HG02885 (cell line): Measurements from ENCODE around the gene FAM76B.
"Not testable (repeated sequence)": the region's sequence is repeated elsewhere in the genome, so short reads cannot be mapped to it uniquely, and the experiment has no call there.

Experiments
- ATAC-seq: cut with Tn5 transposase; IDR thresholded peaks from one replicate; pipeline ENCODE4 v1.9.1; 2021; ENCODE audit warnings: mild to moderate bottlenecking; ENCODE audit not compliant: unreplicated experiment, poor library complexity

The FAM76B gene

DNA sequence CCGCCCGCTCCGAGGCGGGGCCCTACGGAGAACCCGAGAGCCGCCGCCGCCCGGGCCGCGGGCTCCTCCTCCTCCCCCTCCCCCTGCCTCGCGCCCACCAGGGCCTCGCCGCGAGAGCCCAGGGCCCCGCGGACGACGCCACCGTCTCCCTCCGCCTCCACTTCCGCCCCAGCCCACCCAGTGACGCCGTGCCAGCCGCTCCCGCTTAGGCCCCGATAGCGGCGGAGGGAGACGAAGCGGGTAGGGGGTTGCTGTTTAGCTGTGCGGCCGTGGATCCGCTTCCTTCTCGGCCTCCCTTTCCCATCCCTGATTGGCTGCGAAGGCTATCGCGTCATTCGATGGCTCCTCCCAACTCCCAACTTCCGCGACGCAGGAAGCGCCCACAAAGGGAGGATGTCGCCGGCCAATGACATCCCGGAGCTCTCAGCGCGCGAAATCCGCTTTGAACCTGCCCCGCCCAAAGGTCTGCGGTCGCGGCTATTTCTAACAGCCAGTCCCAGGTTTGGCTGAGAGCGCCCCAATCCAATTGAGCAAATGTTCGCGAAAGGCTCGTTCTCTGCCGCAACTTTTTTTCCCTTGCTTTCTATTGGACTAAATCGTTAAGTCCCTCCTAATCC is at the start of gene FAM76B:
FAM76B (minus strand) TSS at position 277 of the 617 bp plus-strand sequence. CDS start 304 bp downstream, outside the sequence.
- ATAC-seq = peak; percentile 70

DNA sequence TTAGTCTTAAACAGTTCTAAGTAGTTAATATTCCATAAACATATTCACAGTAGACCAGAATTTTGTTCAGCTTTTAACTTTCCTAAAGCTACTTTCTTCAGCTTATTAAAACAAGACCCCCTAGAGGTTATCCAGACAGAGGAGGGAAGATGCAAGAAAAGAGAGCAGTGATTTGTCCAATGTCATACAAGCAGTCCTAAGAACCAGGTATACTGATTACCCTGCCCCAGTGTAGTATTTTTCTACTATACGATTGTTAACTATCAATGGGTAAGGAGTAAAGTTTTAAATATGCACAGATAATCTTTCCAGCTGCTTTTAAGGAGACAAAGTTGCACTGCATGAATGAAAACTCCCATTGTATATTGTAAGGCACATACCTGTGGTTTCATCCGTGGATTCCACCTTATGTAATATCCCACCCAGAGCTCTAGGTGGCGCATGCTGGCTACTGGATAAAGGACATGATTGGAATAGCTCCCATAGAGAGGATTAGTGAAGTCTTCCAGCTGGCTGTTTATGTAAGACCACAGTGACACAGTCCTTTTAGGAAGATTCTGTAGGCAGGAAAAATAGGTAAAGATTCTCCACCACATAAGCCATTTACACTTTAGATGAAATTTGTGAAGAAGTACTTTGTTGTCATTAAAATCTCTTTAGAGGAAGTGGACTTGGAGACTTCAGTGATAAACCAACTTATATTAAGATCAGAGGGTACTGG is 46.3 kb upstream of the FAM76B start:
- ATAC-seq = peak; percentile 90

DNA sequence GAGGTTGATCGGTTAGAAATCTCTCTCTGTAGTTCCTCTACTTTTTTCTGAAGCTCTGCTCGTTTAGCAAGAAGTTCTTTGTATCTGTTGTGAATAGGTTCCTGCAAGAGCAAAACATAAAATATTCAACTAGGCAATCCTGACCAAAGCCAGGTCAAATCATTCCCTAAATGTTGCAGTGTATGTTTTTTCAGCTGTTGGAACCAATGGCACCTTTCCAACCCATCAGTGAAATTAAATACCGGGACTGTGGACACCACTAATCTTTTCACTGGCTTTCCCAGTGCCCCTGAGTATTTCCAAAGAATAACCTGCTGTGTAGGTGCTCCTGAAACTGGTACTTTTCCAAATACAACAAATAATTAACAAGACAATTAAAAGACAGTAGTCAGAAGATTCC is 45.8 kb upstream of the FAM76B start:
- no peak for ATAC-seq

DNA sequence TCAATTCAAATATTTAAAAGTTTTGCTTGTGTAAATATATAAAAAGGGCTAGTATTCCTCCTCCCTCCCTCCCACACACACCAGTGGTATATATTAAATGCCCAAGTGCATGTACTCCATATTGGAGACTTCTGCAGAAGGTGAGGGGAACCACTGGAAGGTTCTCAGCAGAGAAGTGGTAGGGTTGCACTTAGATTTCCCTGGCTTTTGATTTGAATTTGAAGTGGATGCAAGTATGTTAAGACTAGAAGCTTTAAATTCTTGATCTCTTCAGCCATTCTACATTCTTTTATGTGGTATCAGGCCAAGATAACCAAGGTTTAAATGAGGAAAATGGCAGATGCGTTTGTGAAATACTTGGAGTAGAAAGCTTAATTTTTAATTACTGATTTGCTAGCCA is 43.8 kb upstream of the FAM76B start:
- ATAC-seq = no peak

DNA sequence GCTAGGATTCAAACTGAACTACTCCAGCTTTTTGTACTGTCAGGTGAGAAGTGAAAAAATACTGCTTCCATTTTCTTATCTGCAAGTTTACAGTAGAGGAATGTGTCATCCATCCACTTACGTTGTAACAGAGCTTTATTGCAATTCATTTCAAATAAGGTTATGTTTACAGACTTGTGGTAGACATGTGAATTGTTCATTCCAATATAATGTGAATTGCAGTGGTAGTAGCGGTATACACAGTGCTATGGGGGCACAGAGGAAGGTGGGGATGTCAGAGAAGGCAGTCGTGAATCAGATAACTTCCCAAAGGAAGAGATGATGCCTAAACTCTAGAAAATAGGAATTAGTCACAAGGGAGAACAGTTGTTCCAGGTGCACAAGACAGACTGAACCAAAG is 43.2 kb upstream of the FAM76B start:
- no peak for ATAC-seq

DNA sequence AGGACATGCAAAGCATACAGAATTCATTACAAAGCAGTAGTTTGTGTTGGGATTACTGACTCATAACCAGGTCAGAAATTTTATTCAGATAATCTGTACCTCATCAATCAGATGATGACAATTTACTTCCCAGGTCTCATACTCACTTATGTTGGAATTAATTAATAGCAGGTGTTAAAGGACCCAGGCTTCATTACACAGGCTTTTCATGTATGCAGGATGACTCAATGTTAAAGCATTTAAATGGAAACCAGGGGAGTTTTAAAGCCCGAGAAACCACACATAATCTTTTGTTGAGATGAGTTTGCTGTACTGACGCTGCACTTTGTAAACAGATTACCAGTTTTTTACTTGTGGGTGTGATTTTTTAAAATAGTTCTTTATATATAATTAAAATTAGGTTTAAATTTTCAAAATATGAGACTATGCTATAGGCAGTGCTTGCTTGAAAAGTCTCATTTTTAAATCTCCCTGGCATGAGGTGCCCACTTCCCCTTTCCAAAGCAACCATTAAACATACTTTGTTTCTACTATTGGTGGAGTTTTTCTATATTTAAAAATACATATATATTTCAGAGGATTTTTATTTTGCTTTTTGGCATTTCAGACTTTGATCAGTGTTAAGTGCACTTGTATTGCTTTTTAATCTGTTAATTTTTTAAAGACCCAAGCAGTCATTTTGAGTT is 41.8 kb upstream of the FAM76B start:
- ATAC-seq = no peak

DNA sequence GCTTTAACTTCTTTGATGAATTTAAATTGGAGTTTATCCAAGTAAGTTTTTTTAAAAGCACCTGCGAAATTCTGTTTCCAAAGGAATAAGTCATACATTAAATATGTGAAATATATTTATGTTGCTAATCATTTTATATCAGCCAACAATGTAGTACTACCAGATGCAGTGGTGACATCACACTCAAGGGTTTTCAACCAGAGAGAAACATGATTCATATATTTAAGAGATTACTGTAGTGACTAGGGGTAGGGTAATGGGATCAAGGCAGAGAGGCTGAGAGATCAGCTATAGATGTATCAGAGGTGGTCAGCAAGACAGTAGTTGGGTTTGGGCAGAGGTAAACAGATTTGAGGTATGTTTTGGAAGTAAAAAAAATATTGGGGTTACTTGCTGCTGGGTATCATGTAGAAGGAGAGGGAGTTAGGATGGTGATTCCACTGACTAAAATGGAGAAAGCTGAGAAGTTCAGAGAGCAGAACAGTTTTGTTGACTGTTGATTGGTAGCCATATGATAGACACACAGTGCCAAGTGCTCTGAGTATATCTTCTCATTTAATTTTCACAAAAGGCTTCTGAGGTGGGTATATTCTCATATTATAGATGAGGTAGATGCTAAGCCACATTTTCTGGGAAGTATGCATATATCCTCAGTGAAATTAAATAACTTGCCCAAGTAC is 40.1 kb upstream of the FAM76B start:
- ATAC-seq = no peak

DNA sequence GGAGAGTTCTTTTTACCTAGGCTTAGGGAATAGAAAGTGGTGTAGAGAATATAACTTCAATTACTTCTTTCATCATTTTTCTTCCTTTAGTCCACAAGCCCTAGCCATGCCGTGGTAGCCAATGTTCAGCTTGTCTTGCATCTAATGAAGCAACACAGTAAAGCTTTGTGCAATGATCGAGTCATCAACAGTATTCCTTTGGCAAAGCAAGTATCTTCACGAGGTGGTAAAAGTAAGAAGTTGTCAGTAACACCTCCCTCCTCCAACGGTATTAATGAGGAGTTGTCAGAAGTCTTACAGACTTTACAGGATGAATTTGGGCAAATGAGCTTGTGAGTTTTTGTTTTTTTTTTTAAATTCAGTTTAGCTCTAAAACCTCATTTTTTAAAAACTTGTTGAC is 38.1 kb upstream of the FAM76B start:
- ATAC-seq = no peak

DNA sequence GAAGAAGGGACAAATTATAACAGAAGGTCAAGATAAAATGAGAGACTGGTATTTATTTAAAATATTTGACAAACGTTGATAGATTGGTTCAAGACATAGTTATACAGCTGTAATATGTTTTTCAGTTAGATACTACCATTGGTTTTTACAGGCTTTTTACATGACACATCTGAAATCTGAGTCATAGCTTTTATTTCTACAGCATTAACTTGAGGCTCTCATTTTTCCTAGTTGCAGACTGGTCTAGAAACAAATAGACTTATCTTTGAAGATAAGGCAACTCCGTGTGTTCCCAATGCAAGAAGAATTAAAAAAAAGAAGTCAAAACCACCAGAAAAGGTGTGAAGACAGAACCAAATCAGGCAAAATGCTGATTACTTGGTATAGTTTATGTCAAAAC is 32.1 kb upstream of the FAM76B start:
- ATAC-seq = no peak

DNA sequence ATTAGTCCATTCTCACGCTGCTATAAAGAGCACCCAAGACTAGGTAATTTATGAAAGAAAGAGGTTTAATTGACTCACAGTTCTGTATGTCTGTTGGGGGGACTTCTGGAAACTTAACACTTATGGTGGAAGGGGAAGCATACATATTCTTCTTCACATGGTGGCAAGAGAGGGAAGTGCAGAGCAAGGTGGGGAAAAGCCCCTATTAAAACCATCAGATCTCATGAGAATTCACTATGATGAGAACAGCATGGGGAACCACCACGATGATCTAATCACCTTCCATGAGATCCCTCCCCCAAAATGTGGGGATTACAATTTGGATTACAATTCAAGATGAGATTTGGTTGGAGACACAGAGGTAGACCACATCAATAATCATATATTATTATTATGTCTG is 26.5 kb upstream of the FAM76B start:
- no peak for ATAC-seq

DNA sequence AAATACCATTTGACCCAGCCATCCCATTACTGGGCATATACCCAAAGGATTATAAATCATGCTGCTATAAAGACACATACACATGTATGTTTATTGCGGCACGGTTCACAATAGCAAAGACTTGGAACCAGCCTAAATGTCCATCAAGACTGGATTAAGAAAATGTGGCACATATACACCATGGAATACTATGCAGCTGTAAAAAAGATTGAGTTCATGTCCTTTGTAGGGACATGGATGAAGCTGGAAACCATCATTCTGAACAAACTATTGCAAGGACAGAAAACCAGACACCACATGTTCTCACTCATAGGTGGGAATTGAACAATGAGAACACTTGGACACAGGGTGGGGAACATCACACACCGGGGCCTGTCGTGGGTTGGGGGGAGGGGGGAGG is 21.5 kb upstream of the FAM76B start:
- ATAC-seq = not testable (repeated sequence)

DNA sequence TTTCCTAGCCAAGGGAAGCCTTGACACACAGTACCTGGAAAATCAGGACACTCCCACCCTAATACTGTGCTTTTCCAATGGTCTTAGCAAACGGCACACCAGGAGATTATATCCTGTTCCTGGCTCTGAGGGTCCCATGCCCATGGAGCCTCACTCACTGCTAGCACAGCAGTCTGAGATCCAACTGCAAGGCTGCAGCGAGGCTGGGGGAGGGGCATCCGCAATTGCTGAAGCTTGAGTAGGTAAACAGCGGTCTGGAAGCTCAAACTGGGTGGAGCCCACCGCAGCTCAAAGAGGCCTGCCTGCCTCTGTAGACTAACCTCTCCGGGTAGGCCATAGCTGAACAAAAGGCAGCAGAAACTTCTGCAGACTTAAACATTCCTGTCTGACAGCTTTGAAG is 16.9 kb upstream of the FAM76B start:
- not testable (repeated sequence) for ATAC-seq

DNA sequence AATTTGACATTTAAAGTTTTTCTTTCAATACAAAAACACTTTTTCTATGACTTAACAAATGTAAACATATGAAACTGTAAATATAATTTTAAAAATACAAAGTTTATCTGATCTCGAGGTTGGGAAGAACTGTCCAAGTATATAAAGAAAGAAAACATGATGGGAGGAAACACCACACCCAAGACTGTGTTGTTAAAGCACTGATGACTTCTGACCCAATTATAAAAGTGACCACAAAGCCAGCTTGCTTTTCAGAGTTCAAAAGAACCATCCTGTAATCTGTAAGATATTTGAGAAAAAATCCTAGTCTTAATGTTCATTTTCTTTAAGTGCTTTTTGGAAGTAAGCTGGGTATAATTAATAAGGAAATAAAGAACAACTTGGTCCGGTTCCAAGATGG is 16.3 kb upstream of the FAM76B start:
- ATAC-seq = no peak

DNA sequence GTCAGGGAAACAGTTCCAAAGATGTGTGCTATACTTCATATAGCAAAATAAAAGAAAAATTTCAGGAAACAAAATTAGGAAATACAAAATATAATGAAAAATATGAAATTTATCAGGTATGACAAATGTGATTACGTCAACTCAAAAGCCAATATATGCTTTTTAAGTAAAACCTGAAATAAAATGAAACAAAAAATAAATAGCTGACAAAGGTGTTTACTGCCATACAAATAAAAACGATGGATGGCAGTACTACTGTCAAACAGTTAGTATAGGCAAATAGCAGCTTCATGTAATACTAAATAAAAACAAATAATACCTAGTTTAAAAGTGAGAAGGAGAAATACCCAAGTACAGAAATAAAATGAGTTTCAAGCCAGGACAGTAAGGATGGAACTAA is 14.4 kb upstream of the FAM76B start:
- ATAC-seq = no peak

DNA sequence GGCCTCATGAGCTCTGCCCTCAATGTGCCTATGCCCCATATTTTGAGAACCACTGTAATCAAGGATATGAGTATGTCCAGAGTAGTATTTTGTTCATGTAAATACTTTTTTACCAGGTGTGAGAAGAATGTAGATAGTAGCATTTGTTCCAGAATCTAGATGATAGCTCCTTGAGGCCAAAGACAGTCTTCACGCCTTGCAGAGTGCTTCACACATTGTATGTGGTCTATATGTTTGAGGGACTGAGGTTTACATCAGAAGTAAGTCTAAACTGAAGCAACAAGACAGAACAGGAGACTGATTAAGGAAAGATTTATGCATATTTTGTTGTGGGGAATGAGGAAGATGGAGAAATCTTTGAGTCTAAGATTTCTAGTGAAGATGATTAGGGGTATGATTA is 13.2 kb upstream of the FAM76B start:
- no peak for ATAC-seq

DNA sequence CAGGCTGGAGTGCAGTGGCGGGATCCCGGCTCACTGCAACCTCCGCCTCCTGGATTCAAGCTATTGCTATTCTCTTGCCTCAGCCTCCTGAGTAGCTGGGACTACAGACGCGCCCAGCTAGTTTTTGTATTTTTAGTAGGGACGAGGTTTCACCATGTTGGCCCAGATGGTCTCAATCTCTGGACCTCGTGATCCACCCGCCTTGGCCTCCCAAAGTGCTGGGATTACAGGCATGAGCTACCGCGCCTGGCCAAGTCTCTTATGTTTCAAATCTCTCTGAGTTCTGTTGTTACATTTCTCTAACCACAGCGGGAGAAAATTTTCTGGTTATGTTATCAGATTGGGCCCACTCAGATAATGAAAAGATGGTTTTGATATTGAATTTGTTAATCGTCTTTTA is 10.9 kb upstream of the FAM76B start:
- ATAC-seq = no peak

DNA sequence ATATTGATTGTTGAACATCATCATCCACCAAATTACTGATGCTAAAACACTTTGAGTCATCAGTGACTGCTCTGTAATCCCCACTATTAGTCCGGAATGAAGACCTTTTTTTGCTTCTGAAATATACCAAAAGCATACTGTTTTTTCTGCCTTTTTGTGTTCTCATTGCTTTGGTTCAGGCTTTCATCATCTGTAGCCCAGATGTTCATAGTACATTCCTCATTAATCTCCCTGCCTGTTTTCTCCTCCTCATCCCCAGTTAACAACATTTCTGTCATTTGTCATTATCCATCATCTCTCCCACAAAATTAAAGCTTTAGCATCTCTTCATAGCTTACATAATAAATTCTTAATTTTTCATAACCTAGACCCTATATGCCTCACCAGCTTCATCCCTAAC is 10.0 kb upstream of the FAM76B start:
- no peak for ATAC-seq

DNA sequence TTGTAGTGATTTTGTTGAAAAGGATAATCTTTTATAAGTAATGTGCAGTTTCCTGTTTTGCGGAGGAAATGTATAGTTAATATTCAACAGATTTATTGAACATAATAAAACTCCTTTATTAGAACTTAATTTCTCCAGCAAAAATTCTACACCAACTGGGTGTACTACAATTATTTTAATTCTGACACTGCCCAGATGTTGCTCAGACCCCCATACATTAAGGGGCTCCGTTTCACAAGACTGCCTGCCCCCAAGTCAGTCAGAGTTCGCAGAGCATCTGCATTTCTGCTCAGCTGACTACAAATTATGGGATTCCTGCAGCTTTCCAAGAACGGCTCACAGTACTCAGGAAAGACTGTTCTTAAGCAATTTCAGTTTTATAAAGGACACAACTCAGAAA is 6.9 kb upstream of the FAM76B start:
- no peak for ATAC-seq

DNA sequence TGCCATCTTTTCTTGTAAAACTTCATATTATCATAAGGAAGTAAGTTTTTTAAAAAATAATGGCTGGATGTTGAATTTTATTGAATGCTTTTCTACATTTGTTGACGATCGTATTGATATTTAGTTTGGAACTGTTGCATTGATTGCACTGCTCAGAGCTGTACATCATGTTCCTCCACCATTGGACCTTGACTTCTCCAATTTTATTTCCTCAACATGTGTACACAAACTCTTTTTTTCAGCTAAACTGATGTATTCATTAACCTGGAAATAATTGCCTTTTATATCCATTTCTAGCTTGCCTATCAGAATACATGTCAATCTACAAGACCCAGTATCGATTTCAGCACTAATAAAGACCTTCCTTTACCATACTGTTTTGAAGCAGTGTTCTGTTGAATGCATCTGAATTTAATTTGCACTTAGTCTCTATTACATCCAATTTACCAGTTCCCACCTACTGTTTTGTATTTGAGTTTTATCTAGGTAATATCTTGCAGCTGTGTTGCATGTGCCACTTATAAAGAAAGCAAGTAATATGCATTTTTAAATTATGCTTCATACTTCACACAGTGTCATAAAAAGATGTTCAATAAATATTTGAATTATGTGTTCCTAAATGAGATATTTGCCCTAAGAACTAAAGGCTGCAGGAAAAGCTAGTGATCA is 6.2 kb upstream of the FAM76B start:
- ATAC-seq = no peak

DNA sequence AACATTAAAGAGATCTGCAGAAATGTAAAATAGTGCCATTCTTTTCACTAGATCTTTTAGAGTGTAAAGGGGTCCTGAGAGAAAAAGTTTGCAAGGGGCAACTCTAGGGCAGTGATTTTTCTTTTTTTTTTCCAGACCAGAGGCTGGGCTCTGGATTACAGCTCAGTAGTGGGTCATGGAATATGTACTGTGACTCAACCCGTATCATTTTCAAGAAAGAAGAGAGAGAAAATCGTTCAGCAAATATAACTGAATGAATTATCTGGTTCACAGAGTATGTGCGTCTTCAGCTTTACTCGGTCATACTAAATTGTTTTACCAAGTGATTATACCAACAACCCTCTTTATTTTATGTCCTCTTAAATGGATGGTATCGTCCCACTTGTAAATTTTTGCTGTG is 4.5 kb upstream of the FAM76B start:
- no peak for ATAC-seq

DNA sequence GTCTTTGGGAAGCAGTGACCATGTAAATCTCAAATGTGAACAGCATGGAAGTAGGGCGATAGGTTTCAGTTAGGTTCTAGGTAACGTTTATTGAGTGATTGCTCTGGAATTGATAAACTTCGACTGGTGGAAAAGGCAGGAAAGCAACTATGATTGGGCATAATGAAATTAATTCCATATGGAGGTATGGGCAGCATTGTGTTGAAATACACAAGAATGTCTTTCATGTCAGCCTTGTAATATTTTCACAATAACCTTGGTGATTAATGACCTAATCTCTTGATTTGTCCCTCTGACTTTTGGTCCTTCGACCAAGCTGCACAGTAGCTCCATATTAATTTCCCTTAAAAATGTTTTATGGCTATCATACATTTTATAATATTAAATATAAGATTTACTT is 3.5 kb upstream of the FAM76B start:
- ATAC-seq = no peak
